SU-DHL-6 (cell line): ENCODE results near the gene PREX1.

Experiments
- CTCF ChIP-seq: fragments of 200-600 bp; sonication (generic); IDR thresholded peaks from one replicate; pipeline ENCODE4 v1.5.1; 2017; ENCODE audit warnings: antibody characterized with exemption, mild to moderate bottlenecking, low read length, moderate library complexity; ENCODE audit not compliant: insufficient read depth, poor library complexity, severe bottlenecking
- EZH2phosphoT487 ChIP-seq: fragments of 200-600 bp; sonication (generic), shearing (Covaris generic); conservative IDR thresholded peaks from 2 replicates; pipeline ENCODE4 v1.6.1; 2018; ENCODE audit warnings: mild to moderate bottlenecking, antibody characterized with exemption, low read length, moderate library complexity, mixed read lengths

- TF ChIP-seq CTCF (no peak), EZH2phosphoT487 (no peak)
Observed at GRCh38 chr20:48770700-48771442, 56.9 kb downstream of the PREX1 start.
